Neural cell (in vitro differentiated cells): ENCODE data around the gene SCNN1A. TPM values are rescaled to one million over a fixed set of nuclear protein-coding genes. Genes with fewer than 3 reads are reported as not detected.

ENCODE experiments used
- H2AFZ ChIP-seq: fragments of 200-600, 300-800 bp; sonication (generic), shearing (Covaris generic); 2 replicates; pipeline ENCODE4 v1.6.0; 2014; ENCODE audit warnings: low read depth, mild to moderate bottlenecking, antibody characterized with exemption, low read length, moderate library complexity
- H3F3A ChIP-seq: fragments of 200-600 bp; shearing (Covaris generic); 2 replicates; pipeline ENCODE4 v1.6.1; 2016; ENCODE audit warnings: mild to moderate bottlenecking, moderate library complexity, mixed read lengths, antibody characterized with exemption, low read length; ENCODE audit not compliant: insufficient read depth, poor library complexity, severe bottlenecking
- H3K27ac ChIP-seq: fragments of 200-600, 300-800 bp; sonication (generic), shearing (Covaris generic); 2 replicates; pipeline ENCODE4 v1.5.1; 2014; ENCODE audit warnings: mild to moderate bottlenecking, low read length, moderate library complexity
- H3K27me3 ChIP-seq: fragments of 300-800, 200-600 bp; sonication (generic), shearing (Covaris generic); 2 replicates; pipeline ENCODE4 v1.6.0; 2014; ENCODE audit warnings: mild to moderate bottlenecking, low read depth, low read length, moderate library complexity; ENCODE audit not compliant: insufficient read depth
- H3K36me3 ChIP-seq: fragments of 300-800, 200-600 bp; sonication (generic), shearing (Covaris generic); 2 replicates; pipeline ENCODE4 v1.5.1; 2014; ENCODE audit warnings: mild to moderate bottlenecking, antibody characterized with exemption, low read length, moderate library complexity; ENCODE audit not compliant: insufficient read depth
- H3K4me2 ChIP-seq: fragments of 300-800, 200-600 bp; sonication (generic), shearing (Covaris generic); 2 replicates; pipeline ENCODE4 v1.6.0; 2014; ENCODE audit warnings: mild to moderate bottlenecking, low read length
- H3K4me3 ChIP-seq: fragments of 300-800, 200-600 bp; sonication (generic), shearing (Covaris generic); 2 replicates; pipeline ENCODE4 v1.5.1; 2014; ENCODE audit warnings: mild to moderate bottlenecking, low read length, moderate library complexity
- H3K79me2 ChIP-seq: fragments of 200-600 bp; shearing (Covaris generic); replicated peaks from 2 replicates; pipeline ENCODE4 v1.6.0; 2014; ENCODE audit warnings: mild to moderate bottlenecking, low read length, moderate library complexity; ENCODE audit not compliant: insufficient read depth
- H3K9ac ChIP-seq: fragments of 300-800, 200-600 bp; sonication (generic), shearing (Covaris generic); 2 replicates; pipeline ENCODE4 v1.6.1; 2016; ENCODE audit warnings: mild to moderate bottlenecking, low read length, mixed read lengths
- H3K9me2 ChIP-seq: fragments of 200-600 bp; shearing (Covaris generic); 2 replicates; pipeline ENCODE4 v1.6.1; 2016; ENCODE audit warnings: mild to moderate bottlenecking, low read length, mixed read lengths; ENCODE audit not compliant: insufficient read depth
- H3K9me3 ChIP-seq: fragments of 200-600, 300-800 bp; sonication (generic), shearing (Covaris generic); 2 replicates; pipeline ENCODE4 v1.6.1; 2016; ENCODE audit warnings: mild to moderate bottlenecking, mixed run types, low read length, moderate library complexity, mixed read lengths
- H4K20me1 ChIP-seq: fragments of 200-600 bp; shearing (Covaris generic); 2 replicates; pipeline ENCODE4 v1.6.1; 2016; ENCODE audit warnings: mild to moderate bottlenecking, mixed run types; ENCODE audit not compliant: insufficient read depth
- CTCF ChIP-seq: fragments of 450-650 bp; IDR thresholded peaks from 2 replicates; pipeline ENCODE4 v1.5.1; 2014; ENCODE audit warnings: antibody characterized with exemption, mild to moderate bottlenecking, moderate library complexity; ENCODE audit not compliant: poor library complexity, severe bottlenecking
- EP300 ChIP-seq: fragments of 450-650 bp; conservative IDR thresholded peaks from 2 replicates; pipeline ENCODE4 v1.6.1; 2014; ENCODE audit warnings: antibody characterized with exemption, mild to moderate bottlenecking, moderate library complexity; ENCODE audit not compliant: poor library complexity, severe bottlenecking
- EZH2 ChIP-seq: fragments of 200-600, 300-800 bp; shearing (Covaris generic), sonication (generic); IDR thresholded peaks from 2 replicates; pipeline ENCODE4 v1.6.1; 2014; ENCODE audit warnings: antibody characterized with exemption, low read length, borderline replicate concordance, mild to moderate bottlenecking; ENCODE audit not compliant: insufficient read depth, poor library complexity, severe bottlenecking
- MXI1 ChIP-seq: fragments of 450-650 bp; conservative IDR thresholded peaks from 2 replicates; pipeline ENCODE4 v1.6.1; 2014; ENCODE audit warnings: antibody characterized with exemption, mild to moderate bottlenecking; ENCODE audit not compliant: poor library complexity, severe bottlenecking
- POLR2AphosphoS5 ChIP-seq: IDR thresholded peaks from 2 replicates; pipeline ENCODE4 v1.6.1; 2012
- RAD21 ChIP-seq: fragments of 450-650 bp; conservative IDR thresholded peaks from 2 replicates; pipeline ENCODE4 v1.6.1; 2014; ENCODE audit warnings: antibody characterized with exemption, mild to moderate bottlenecking, moderate library complexity
- REST ChIP-seq: IDR thresholded peaks from 2 replicates; pipeline ENCODE4 v1.6.1; 2012; ENCODE audit warnings: borderline replicate concordance
- SMC3 ChIP-seq: fragments of 450-650 bp; conservative IDR thresholded peaks from 2 replicates; pipeline ENCODE4 v1.6.1; 2014; ENCODE audit warnings: antibody characterized with exemption, mild to moderate bottlenecking, moderate library complexity; ENCODE audit not compliant: poor library complexity
- TAF1 ChIP-seq: IDR thresholded peaks from 2 replicates; pipeline ENCODE4 v1.6.1; 2012; ENCODE audit warnings: low read depth
- polyA plus RNA-seq: library from polyadenylated mRNA; depleted of rRNA; stranded (reverse); fragments of >200 nt; gene quantifications from 2 replicates; pipeline ENCODE4 v1.2.3, GENCODE V29; 2014

SCNN1A gene
- polyA plus RNA-seq, 1 donor from 2014 or later, result not detected

GRCh38 chr12:6368906-6369525, 6.3 kb downstream of the SCNN1A start:
- no peak overlapping the region for H3K4me2 ChIP-seq
- H3K36me3 ChIP-seq, result no peaks in the 10 kb centered on the region
- no peaks in the 10 kb centered on the region for H3F3A ChIP-seq
- no peaks in the 10 kb centered on the region for H4K20me1 ChIP-seq
- H3K27me3 ChIP-seq, result no peaks in the 10 kb centered on the region
- no peaks in the 10 kb centered on the region for H3K9me3 ChIP-seq
- H3K27ac ChIP-seq, result no peak overlapping the region
- no peak overlapping the region for H3K9ac ChIP-seq
- H3K4me3 ChIP-seq, result no peak overlapping the region
- H3K9me2 ChIP-seq, result no peaks in the 10 kb centered on the region
- H3K79me2 ChIP-seq, result no peaks in the 10 kb centered on the region
- no peak overlapping the region for H2AFZ ChIP-seq
- TF ChIP-seq TAF1 (no peak), MXI1 (no peak), REST (no peak), SMC3 (no peak), EP300 (no peak), POLR2AphosphoS5 (no peak), CTCF (no peak), EZH2 (no peak), RAD21 (no peak)

- no peaks in the 10 kb centered on the region for H3K9me2 ChIP-seq
- no peaks in the 10 kb centered on the region for H3K36me3 ChIP-seq
- no peaks in the 10 kb centered on the region for H3F3A ChIP-seq
- TF ChIP-seq EZH2, result no peak
- TF ChIP-seq RAD21, result no peak
- no peak for TF ChIP-seq REST
- no peak for TF ChIP-seq POLR2AphosphoS5
- no peak for TF ChIP-seq TAF1
- TF ChIP-seq CTCF, result no peak
- no peak for TF ChIP-seq EP300
- no peak for TF ChIP-seq MXI1
- no peak for TF ChIP-seq SMC3
- H2AFZ ChIP-seq, result no peak overlapping the region
- H3K27ac ChIP-seq, result no peak overlapping the region
- no peaks in the 10 kb centered on the region for H4K20me1 ChIP-seq
- H3K9me3 ChIP-seq, result no peaks in the 10 kb centered on the region
- no peak overlapping the region for H3K4me3 ChIP-seq
- H3K27me3 ChIP-seq, result no peaks in the 10 kb centered on the region
- H3K9ac ChIP-seq, result no peak overlapping the region
- H3K4me2 ChIP-seq, result no peak overlapping the region
- no peaks in the 10 kb centered on the region for H3K79me2 ChIP-seq
Observed at GRCh38 chr12:6367969-6368892, 7.1 kb downstream of the SCNN1A start.
